K562 (cell line): Measurements from ENCODE around the gene FIBP. TPM values are rescaled to one million over a fixed set of nuclear protein-coding genes. Genes with fewer than 3 reads are reported as not detected.

Experiments used
- CREB1 ChIP-seq, 2 experiments: sonication (generic) in 1 of 2; formaldehyde crosslinking in 1 of 2; IDR thresholded peaks; 2 replicates each; pipeline versions ENCODE4 v1.6.1 to v1.8.0; 2012 to 2022; ENCODE audit warnings: inconsistent platforms in 1 of 2, mild to moderate bottlenecking in 1 of 2, missing genetic modification reagents in 1 of 2, moderate library complexity in 1 of 2
- CXXC5 ChIP-seq: fragments of 250-450 bp; sonication (Bioruptor Pico); IDR thresholded peaks from 2 replicates; pipeline ENCODE4 v1.8.0; 2022; ENCODE audit warnings: inconsistent platforms, mild to moderate bottlenecking, moderate library complexity
- E2F6 ChIP-seq, 2 experiments: IDR thresholded peaks; 2 replicates each; pipeline ENCODE4 v1.6.1; 2011; ENCODE audit warnings: borderline replicate concordance in 1 of 2, control low read depth in 1 of 2, low read depth in 1 of 2, low read length in 1 of 2, mild to moderate bottlenecking in 1 of 2, mixed read lengths in 1 of 2, moderate library complexity in 1 of 2; ENCODE audit not compliant: insufficient read depth in 1 of 2, insufficient read length in 1 of 2, poor library complexity in 1 of 2, severe bottlenecking in 1 of 2; ENCODE audit errors: extremely low read depth in 1 of 2
- HIVEP1 ChIP-seq: fragments of 250-450 bp; sonication (Bioruptor Pico); IDR thresholded peaks from 2 replicates; pipeline ENCODE4 v1.4.0; 2020; ENCODE audit warnings: mild to moderate bottlenecking
- JUN ChIP-seq, 2 experiments: sonication (generic) in 1 of 2; formaldehyde crosslinking in 1 of 2; IDR thresholded peaks; 2 replicates each; pipeline versions ENCODE4 v1.6.1 to v1.8.0; 2012 to 2022; ENCODE audit warnings: borderline replicate concordance in 2 of 2, mild to moderate bottlenecking in 2 of 2, improper control_type of control experiment in 1 of 2, low read depth in 1 of 2, low read length in 1 of 2, missing genetic modification reagents in 1 of 2
- MAZ ChIP-seq, 2 experiments: fragments of 450-650 bp in 1 of 2; sonication (generic) in 1 of 2; formaldehyde crosslinking; IDR thresholded peaks in 1 of 2; conservative IDR thresholded peaks in 1 of 2; 2 replicates each; pipeline versions ENCODE4 v1.4.0 to v1.5.0; 2020; ENCODE audit warnings: mild to moderate bottlenecking in 1 of 2, missing genetic modification reagents in 1 of 2
- MTA3 ChIP-seq: fragments of 450-650 bp; formaldehyde crosslinking; IDR thresholded peaks from 2 replicates; pipeline ENCODE4 v1.6.1; 2017; ENCODE audit warnings: mild to moderate bottlenecking, borderline replicate concordance
- MYC ChIP-seq, 2 experiments: fragments of 250-450 bp in 1 of 2; sonication (Bioruptor Pico) in 1 of 2; IDR thresholded peaks; 2 replicates each; pipeline versions ENCODE4 v1.5.1 to v1.6.1; 2012 to 2021; ENCODE audit warnings: low read depth in 2 of 2, borderline replicate concordance in 1 of 2, improper control_type of control experiment in 1 of 2, low read length in 1 of 2, mild to moderate bottlenecking in 1 of 2, moderate library complexity in 1 of 2
- NRF1 ChIP-seq, 2 experiments: fragments of 450-650 bp; IDR thresholded peaks in 1 of 2; conservative IDR thresholded peaks in 1 of 2; 2 replicates each; pipeline ENCODE4 v1.6.1; 2014; ENCODE audit warnings: mild to moderate bottlenecking in 2 of 2
- SMARCE1 ChIP-seq: fragments of 450-650 bp; IDR thresholded peaks from 2 replicates; pipeline ENCODE4 v1.7.1; 2016; ENCODE audit warnings: mild to moderate bottlenecking
- SMC3 ChIP-seq: conservative IDR thresholded peaks from 2 replicates; pipeline ENCODE4 v1.6.1; 2011; ENCODE audit warnings: low read depth, low read length, improper control_type of control experiment; ENCODE audit not compliant: insufficient read depth
- TBP ChIP-seq: optimal IDR thresholded peaks from 2 replicates; pipeline ENCODE3; 2011; ENCODE audit warnings: low read depth, low read length, improper control_type of control experiment
- YY1 ChIP-seq, 3 experiments: IDR thresholded peaks; 2 replicates each; pipeline ENCODE4 v1.6.1; 2011; ENCODE audit warnings: low read length in 2 of 3, mild to moderate bottlenecking in 2 of 3, moderate library complexity in 2 of 3, borderline replicate concordance in 1 of 3, control low read depth in 1 of 3, low read depth in 1 of 3; ENCODE audit not compliant: insufficient read depth in 3 of 3, insufficient replicate concordance in 2 of 3, control insufficient read depth in 1 of 3, insufficient read length in 1 of 3; ENCODE audit errors: extremely low read depth in 1 of 3
- ZNF507 ChIP-seq: conservative IDR thresholded peaks from 2 replicates; pipeline ENCODE4 v1.6.1; 2017; ENCODE audit warnings: missing genetic modification characterization, missing compliant biosample characterization
- ZNF655 ChIP-seq: fragments of 250-450 bp; sonication (Bioruptor Pico); IDR thresholded peaks from 2 replicates; pipeline ENCODE4 v1.5.0; 2021
- polyA plus RNA-seq, 8 experiments: library from polyadenylated mRNA; depleted of rRNA in 4 of 8; stranded (reverse) in 5 of 8; unstranded in 3 of 8; fragments of >200 nt; fragmentation: Nextera tagmentation in 2 of 8; fragmentation: Illumina TruSeq in 1 of 8; extraction: Ambion mirVana in 2 of 8; extraction: Trizol in 1 of 8; gene quantifications; 2 replicates each; pipeline versions ENCODE4 v1.2.1 to v1.2.3, GENCODE V29; 2011 to 2014; ENCODE audit warnings: inconsistent platforms in 1 of 8, missing spikeins in 1 of 8
- total RNA-seq, 7 experiments: library from RNA; depleted of rRNA in 6 of 7; stranded (reverse); fragments of >200 nt in 6 of 7; fragmentation: Illumina TruSeq in 2 of 7; extraction: Trizol in 2 of 7; gene quantifications; 2 replicates each; pipeline versions ENCODE4 v1.2.1 to v1.2.3, GENCODE V29; 2011 to 2021; ENCODE audit warnings: low replicate concordance in 1 of 7
- TF ChIP-seq, protein P1 (sequence below): fragments of 450-650 bp; IDR thresholded peaks from 2 replicates; pipeline ENCODE4 v1.6.1; 2016; ENCODE audit warnings: borderline replicate concordance
- TF ChIP-seq, protein P2 (sequence below), 2 experiments: fragments of 250-450 bp in 1 of 2; fragments of 450-650 bp in 1 of 2; sonication (Bioruptor Pico) in 1 of 2; IDR thresholded peaks; 2 replicates each; pipeline versions ENCODE4 v1.6.1 to v1.8.0; 2016 to 2021; ENCODE audit warnings: mild to moderate bottlenecking in 2 of 2, moderate library complexity in 2 of 2, missing compliant biosample characterization in 1 of 2, missing genetic modification characterization in 1 of 2

FIBP gene
- total and polyA plus RNA-seq, 9 of the 15 experiments (the other 6 are each of a cell fraction or from before 2014, with no cell fraction given): 41.2 to 79.2 (median 48.6) TPM

GRCh38 chr11:65873318-65874156, 14.7 kb downstream of the FIBP start (continued):
- TF ChIP-seq JUN (IDR thresholded peaks at IDR 0.05; ENCODE audit: borderline replicate concordance, low read depth, low read length) (peak; percentile 29; the same call in 1 of the 2 replicates), JUN (CRISPR knock-in tag; IDR thresholded peaks at IDR 0.05; ENCODE audit: borderline replicate concordance) (no peak), MTA3 (0 out of 2 replicates have a peak, but pooled peaks have one; percentile 73), TBP (peak; percentile 27), E2F6 (IDR thresholded peaks at IDR 0.05; ENCODE audit: borderline replicate concordance in 1 of 2, extremely low read depth in 1 of 2, insufficient read depth in 1 of 2, insufficient read length in 1 of 2, low read depth in 1 of 2, low read length in 1 of 2, poor library complexity in 1 of 2, severe bottlenecking in 1 of 2) (peak; percentile 28 to 76), ZNF655 (CRISPR knock-in tag) (no peak), SMARCE1 (peak; percentile 10; the same call in 1 of the 2 replicates), NRF1 (conservative IDR thresholded peaks at IDR 0.05 in 1 of 2, IDR thresholded peaks at IDR 0.05 in 1 of 2) (peak; percentile 71 to 76), MYC (IDR thresholded peaks at IDR 0.05; ENCODE audit: low read depth, low read length) (peak; percentile 64; the same call in 1 of the 2 replicates), MYC (CRISPR knock-in tag; IDR thresholded peaks at IDR 0.05; ENCODE audit: borderline replicate concordance, low read depth) (no peak), ZNF507 (tag) (no peak), SMC3 (no peak), CREB1 (IDR thresholded peaks at IDR 0.05) (0 out of 2 replicates have a peak, but pooled peaks have one; percentile 46), CREB1 (CRISPR knock-in tag; IDR thresholded peaks at IDR 0.05) (no peak; the same call in 1 of the 2 replicates), YY1 (IDR thresholded peaks at IDR 0.05; ENCODE audit: borderline replicate concordance in 1 of 3, control insufficient read depth in 1 of 3, extremely low read depth in 1 of 3, insufficient read depth in 3 of 3, insufficient read length in 1 of 3, insufficient replicate concordance in 2 of 3, low read depth in 1 of 3, low read length in 2 of 3) (peak in 1 of 3 experiments; percentile 7), MAZ (CRISPR knock-in tag; conservative IDR thresholded peaks at IDR 0.05 in 1 of 2, IDR thresholded peaks at IDR 0.05 in 1 of 2) (peak; percentile 97 to 98), HIVEP1 (CRISPR knock-in tag) (peak; percentile 86), CXXC5 (peak; percentile 88)
- TF ChIP-seq, protein P1, sequence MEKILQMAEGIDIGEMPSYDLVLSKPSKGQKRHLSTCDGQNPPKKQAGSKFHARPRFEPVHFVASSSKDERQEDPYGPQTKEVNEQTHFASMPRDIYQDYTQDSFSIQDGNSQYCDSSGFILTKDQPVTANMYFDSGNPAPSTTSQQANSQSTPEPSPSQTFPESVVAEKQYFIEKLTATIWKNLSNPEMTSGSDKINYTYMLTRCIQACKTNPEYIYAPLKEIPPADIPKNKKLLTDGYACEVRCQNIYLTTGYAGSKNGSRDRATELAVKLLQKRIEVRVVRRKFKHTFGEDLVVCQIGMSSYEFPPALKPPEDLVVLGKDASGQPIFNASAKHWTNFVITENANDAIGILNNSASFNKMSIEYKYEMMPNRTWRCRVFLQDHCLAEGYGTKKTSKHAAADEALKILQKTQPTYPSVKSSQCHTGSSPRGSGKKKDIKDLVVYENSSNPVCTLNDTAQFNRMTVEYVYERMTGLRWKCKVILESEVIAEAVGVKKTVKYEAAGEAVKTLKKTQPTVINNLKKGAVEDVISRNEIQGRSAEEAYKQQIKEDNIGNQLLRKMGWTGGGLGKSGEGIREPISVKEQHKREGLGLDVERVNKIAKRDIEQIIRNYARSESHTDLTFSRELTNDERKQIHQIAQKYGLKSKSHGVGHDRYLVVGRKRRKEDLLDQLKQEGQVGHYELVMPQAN: peak; percentile 30; the same call in 1 of the 2 replicates
- TF ChIP-seq, protein P2, sequence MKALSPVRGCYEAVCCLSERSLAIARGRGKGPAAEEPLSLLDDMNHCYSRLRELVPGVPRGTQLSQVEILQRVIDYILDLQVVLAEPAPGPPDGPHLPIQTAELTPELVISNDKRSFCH (CRISPR knock-in tag; IDR thresholded peaks at IDR 0.05): no peak
- TF ChIP-seq, protein P2 (tag; IDR thresholded peaks at IDR 0.05): 0 out of 2 replicates have a peak, but pooled peaks have one; percentile 14
